Thyroid gland (tissue), 4 donors: Measurements from ENCODE around the gene GRIA4. TPM values are rescaled to one million over a fixed set of nuclear protein-coding genes. Genes with fewer than 3 reads are reported as not detected.

Experiments
- DNase-seq, 2 donors: peaks; one replicate each; pipeline ENCODE4 v3.0.0-alpha.2; 2019
- H3K27ac ChIP-seq, 3 donors: fragments of 200-600 bp; sonication (generic); 1 replicate in 2 of 3; 2 replicates in 1 of 3; pipeline ENCODE4 v1.5.1; 2016 to 2019; ENCODE audit warnings: mild to moderate bottlenecking in 1 of 3, moderate library complexity in 1 of 3
- H3K27me3 ChIP-seq: fragments of 200-600 bp; sonication (generic); one replicate; pipeline ENCODE4 v1.5.1; 2019
- H3K36me3 ChIP-seq, 2 donors: fragments of 200-600 bp; sonication (generic); one replicate each; pipeline ENCODE4 v1.5.1; 2016 to 2019
- H3K4me1 ChIP-seq, 2 donors: fragments of 200-600 bp; sonication (generic); one replicate each; pipeline ENCODE4 v1.5.1; 2017 to 2019
- H3K4me3 ChIP-seq, 3 donors: fragments of 200-600 bp; sonication (generic); replicated peaks in 1 of 3; 1 replicate in 2 of 3; 2 replicates in 1 of 3; pipeline ENCODE4 v1.5.1; 2016; ENCODE audit warnings: mild to moderate bottlenecking in 1 of 3
- H3K9me3 ChIP-seq: fragments of 200-600 bp; sonication (generic); one replicate; pipeline ENCODE4 v1.5.1; 2017
- CTCF ChIP-seq, 6 experiments: fragments of 200-600 bp in 3 of 6; fragments of 450-650 bp in 3 of 6; sonication (generic) in 3 of 6; IDR thresholded peaks; one replicate each; pipeline ENCODE4 v1.5.1; 2016 to 2019; ENCODE audit warnings: antibody characterized with exemption in 6 of 6, mild to moderate bottlenecking in 2 of 6, inconsistent platforms in 1 of 6, moderate library complexity in 1 of 6
- POLR2A ChIP-seq, 2 donors: fragments of 450-650 bp; IDR thresholded peaks; one replicate each; pipeline ENCODE4 v1.6.1; 2017; ENCODE audit warnings: antibody characterized with exemption in 2 of 2, mild to moderate bottlenecking in 2 of 2, moderate library complexity in 1 of 2
- WGBS, 2 donors: methylation state at CpG; one replicate each; pipeline ENCODE4 v1.1.5; 2017; 5-methylcytosine and 5-hydroxymethylcytosine counted together
- intact Hi-C: fragments of 100-400 bp; cut with DNase I; formaldehyde crosslinking; loops from one replicate; pipeline ENCODE4 v1.15.1; 2023
- total RNA-seq, 4 donors: library from RNA; depleted of rRNA; stranded (reverse); fragments of >200 nt; gene quantifications; one replicate each; pipeline ENCODE4 v1.2.3, GENCODE V29; 2016

The GRIA4 gene
- total RNA-seq, 4 donors from 2014 or later = 0.11 TPM; not detected in 3

GRCh38 chr11:105838668-105839384 lies 229.0 kb downstream of the GRIA4 start:
- H3K4me1 ChIP-seq = no peaks in the 10 kb centered on the region
- no peaks in the 10 kb centered on the region for H3K36me3 ChIP-seq
- TF ChIP-seq POLR2A (IDR thresholded peaks at IDR 0.05) (no peak), CTCF (IDR thresholded peaks at IDR 0.05) (no peak)
- H3K27me3 ChIP-seq = no peaks in the 10 kb centered on the region
- no peak overlapping the region for H3K4me3 ChIP-seq
- DNase-seq = no peak
- 75 to 76% methylated on average over 4 of the region's 4 CpGs for WGBS, 2 donors
- intact Hi-C loops = no loop called here
- no peaks in the 10 kb centered on the region for H3K9me3 ChIP-seq
- H3K27ac ChIP-seq = no peak overlapping the region

- DNase-seq = no peak
- no peaks in the 10 kb centered on the region for H3K4me1 ChIP-seq
- H3K4me3 ChIP-seq = no peak overlapping the region
- no peak for TF ChIP-seq POLR2A (IDR thresholded peaks at IDR 0.05)
- TF ChIP-seq CTCF (IDR thresholded peaks at IDR 0.05) = no peak
- H3K36me3 ChIP-seq = no peaks in the 10 kb centered on the region
- H3K27me3 ChIP-seq = no peaks in the 10 kb centered on the region
- 68 to 74% methylated on average over 4 of the region's 4 CpGs for WGBS, 2 donors
- intact Hi-C loops = no loop called here
- no peaks in the 10 kb centered on the region for H3K9me3 ChIP-seq
- no peak overlapping the region for H3K27ac ChIP-seq
These were observed 230.5 kb downstream of the GRIA4 start for GRCh38 chr11:105840391-105840790.

GRCh38 chr11:105852403-105852802 lies 242.5 kb downstream of the GRIA4 start:
- Histone ChIP-seq H3K27ac (no peak overlapping the region), H3K4me1 (no peaks in the 10 kb centered on the region), H3K27me3 (no peaks in the 10 kb centered on the region), H3K4me3 (no peak overlapping the region), H3K9me3 (no peaks in the 10 kb centered on the region), H3K36me3 (no peaks in the 10 kb centered on the region)
- TF ChIP-seq CTCF (IDR thresholded peaks at IDR 0.05) (no peak), POLR2A (IDR thresholded peaks at IDR 0.05) (no peak)
- intact Hi-C loops = no loop called here
- 76 to 82% methylated on average over 3 of the region's 3 CpGs for WGBS, 2 donors
- no peak for DNase-seq

- Histone ChIP-seq H3K4me3 (no peak overlapping the region), H3K36me3 (no peaks in the 10 kb centered on the region), H3K27ac (no peak overlapping the region), H3K4me1 (no peaks in the 10 kb centered on the region), H3K9me3 (no peaks in the 10 kb centered on the region), H3K27me3 (no peaks in the 10 kb centered on the region)
- TF ChIP-seq CTCF (IDR thresholded peaks at IDR 0.05) = no peak
- intact Hi-C loops = no loop called here
- WGBS, 2 donors = 90% methylated on average over 4 of the region's 4 CpGs
- DNase-seq = no peak
These were observed 244.4 kb downstream of the GRIA4 start for GRCh38 chr11:105854269-105854668.

GRCh38 chr11:105856954-105857353 lies 247.1 kb downstream of the GRIA4 start:
- Histone ChIP-seq H3K36me3 (no peaks in the 10 kb centered on the region), H3K4me3 (no peak overlapping the region), H3K9me3 (no peaks in the 10 kb centered on the region), H3K27ac (no peak overlapping the region), H3K27me3 (no peaks in the 10 kb centered on the region), H3K4me1 (no peaks in the 10 kb centered on the region)
- TF ChIP-seq CTCF (IDR thresholded peaks at IDR 0.05) (no peak), POLR2A (IDR thresholded peaks at IDR 0.05) (no peak)
- 73 to 83% methylated on average over 3 of the region's 3 CpGs for WGBS, 2 donors
- DNase-seq = no peak
- intact Hi-C loops = no loop called here
